Measurements from ENCODE around the gene DVL3. TPM values are rescaled to one million over a fixed set of nuclear protein-coding genes. Genes with fewer than 3 reads are reported as not detected.

The DVL3 gene
- total RNA-seq, 1 experiment from 2014 or later = 76.2 TPM

GRCh38 chr3:184203526-184203925 lies 48.3 kb downstream of the DVL3 start (continued):
- TF ChIP-seq ZBTB43 (CRISPR knock-in tag; IDR thresholded peaks at IDR 0.05) (no peak), ZBTB21 (CRISPR knock-in tag; IDR thresholded peaks at IDR 0.05; ENCODE audit: borderline replicate concordance) (no peak), HMGXB4 (CRISPR knock-in tag; IDR thresholded peaks at IDR 0.05) (no peak), CTCF (IDR thresholded peaks at IDR 0.05) (no peak), ETV6 (CRISPR knock-in tag; IDR thresholded peaks at IDR 0.05) (no peak)

- DNase-seq (ENCODE audit: low spot score) (no peak), ATAC-seq (no peak)
- CTCF ChIA-PET = interaction anchor here (1.3 to 4.0 kb wide), 3 partner anchors 11 to 305 kb away, joined by 4 to 19 read pairs (median 8); no protein-coding TSS in a partner anchor
- H3K36me3 Mint-ChIP-seq = no peaks in the 10 kb centered on the region
- H3K27ac Mint-ChIP-seq = no peak overlapping the region
- H3K4me1 Mint-ChIP-seq = no peaks in the 10 kb centered on the region
- H3K27me3 Mint-ChIP-seq (ENCODE audit: low read depth) = no peaks in the 10 kb centered on the region; the same call in 1 of the 2 replicates
- no peaks in the 10 kb centered on the region for H3K9me3 Mint-ChIP-seq
- POLR2A ChIA-PET = no interaction called here
- no peak for TF ChIP-seq JUN (CRISPR knock-in tag; IDR thresholded peaks at IDR 0.05)
- no peak for TF ChIP-seq PREB (CRISPR knock-in tag; IDR thresholded peaks at IDR 0.05; ENCODE audit: borderline replicate concordance)
- TF ChIP-seq ATF3 (CRISPR knock-in tag; conservative IDR thresholded peaks at IDR 0.05) = no peak
- TF ChIP-seq ATF1 (CRISPR knock-in tag; IDR thresholded peaks at IDR 0.05) = no peak
- no peak for TF ChIP-seq ZNF219 (CRISPR knock-in tag; IDR thresholded peaks at IDR 0.05; ENCODE audit: borderline replicate concordance)
- TF ChIP-seq ARID4B (CRISPR knock-in tag; IDR thresholded peaks at IDR 0.05; ENCODE audit: borderline replicate concordance) = no peak
- no peak for TF ChIP-seq IRF2 (CRISPR knock-in tag; IDR thresholded peaks at IDR 0.05; ENCODE audit: borderline replicate concordance, low read depth)
- no peak for TF ChIP-seq PRRX2 (CRISPR knock-in tag; IDR thresholded peaks at IDR 0.05)
- TF ChIP-seq GRHL2 (CRISPR knock-in tag; IDR thresholded peaks at IDR 0.05; ENCODE audit: insufficient replicate concordance, severe bottlenecking) = no peak
- no peak for TF ChIP-seq USF1 (CRISPR knock-in tag; IDR thresholded peaks at IDR 0.05)
- no peak for TF ChIP-seq MAX (CRISPR knock-in tag; IDR thresholded peaks at IDR 0.05)
- TF ChIP-seq ZSCAN18 (CRISPR knock-in tag; IDR thresholded peaks at IDR 0.05) = no peak
- H3K4me3 Mint-ChIP-seq = no peak overlapping the region
Measured at GRCh38 chr3:184209146-184209923, 54.2 kb downstream of the DVL3 start.

Measured in WTC11 (cell line).